Panc1 (cell line): ENCODE measurements around the gene HSPA4. TPM values are rescaled to one million over a fixed set of nuclear protein-coding genes. Genes with fewer than 3 reads are reported as not detected.
"Not testable (repeated sequence)": the region's sequence is repeated elsewhere in the genome, so short reads cannot be mapped to it uniquely, and the experiment has no call there.

Source experiments
- ATAC-seq: fragments of 200-7000 bp; cut with Tn5 transposase; 2 replicates; pipeline ENCODE4 v1.9.1; 2020; ENCODE audit warnings: mild to moderate bottlenecking, moderate library complexity
- Bru-seq: library from RNA; stranded (reverse); fragments of 400-500 nt; gene quantifications from one replicate; lab custom pipeline; 2021; lab: Mats Ljungman, UMichigan
- BruChase-seq, 2 experiments: library from RNA; stranded (reverse); fragments of 400-500 nt; gene quantifications; one replicate each; lab custom pipeline; 2021; lab: Mats Ljungman, UMichigan
- BruUV-seq: library from RNA; stranded (reverse); fragments of 400-500 nt; replicated peaks from 2 replicates; lab custom pipeline; 2021; lab: Mats Ljungman, UMichigan
- CTCF ChIA-PET: fragments of 300-600 bp; sonication (Branson Sonifier 250); formaldehyde crosslinking; loops from one replicate; lab custom pipeline; 2022; ENCODE audit warnings: antibody characterized with exemption; lab: Charles Lee
- POLR2A ChIA-PET: fragments of 300-600 bp; sonication (Branson Sonifier 250); formaldehyde crosslinking; loops from one replicate; lab custom pipeline; 2022; ENCODE audit warnings: antibody characterized with exemption; lab: Charles Lee
- DNase-seq: peaks from one replicate; pipeline ENCODE4 v3.0.0-alpha.2; 2010; ENCODE audit warnings: low read depth, low spot score
- H3K27ac ChIP-seq: 2 replicates; pipeline ENCODE4 v1.5.1; 2011; ENCODE audit warnings: mild to moderate bottlenecking, low read length, inconsistent platforms
- H3K27me3 ChIP-seq: fragments of 200-500 bp; sonication (Bioruptor generic); 2 replicates; pipeline ENCODE4 v1.6.0; 2014; ENCODE audit warnings: low read length, inconsistent platforms; ENCODE audit not compliant: control insufficient read depth, insufficient read depth
- H3K36me3 ChIP-seq: fragments of 200-500 bp; sonication (Bioruptor generic); 2 replicates; pipeline ENCODE4 v1.5.1; 2014; ENCODE audit warnings: inconsistent platforms, mild to moderate bottlenecking, low read length, moderate library complexity; ENCODE audit not compliant: control insufficient read depth, insufficient read depth
- H3K4me1 ChIP-seq: 2 replicates; pipeline ENCODE4 v1.5.1; 2011; ENCODE audit warnings: inconsistent platforms, mild to moderate bottlenecking, low read length, moderate library complexity; ENCODE audit not compliant: control insufficient read depth, insufficient read depth
- H3K4me3 ChIP-seq, 2 experiments: 2 replicates each; pipeline ENCODE4 v1.5.1; 2011 to 2012; ENCODE audit warnings: low read depth in 2 of 2, low read length in 2 of 2, mild to moderate bottlenecking in 2 of 2, inconsistent platforms in 1 of 2, moderate library complexity in 1 of 2
- H3K9me3 ChIP-seq: fragments of 200-500 bp; sonication (Bioruptor generic); 2 replicates; pipeline ENCODE4 v1.5.1; 2014; ENCODE audit warnings: low read depth, mild to moderate bottlenecking, inconsistent platforms, low read length, moderate library complexity; ENCODE audit not compliant: control insufficient read depth, insufficient read depth
- POLR2AphosphoS5 ChIP-seq: IDR thresholded peaks from 2 replicates; pipeline ENCODE4 v1.6.1; 2012; ENCODE audit warnings: mild to moderate bottlenecking, low read depth, low read length, moderate library complexity
- SIN3A ChIP-seq: IDR thresholded peaks from 2 replicates; pipeline ENCODE4 v1.6.1; 2012; ENCODE audit warnings: low read depth, mild to moderate bottlenecking, low read length, moderate library complexity, borderline replicate concordance; ENCODE audit not compliant: insufficient read depth
- TCF7L2 ChIP-seq: IDR thresholded peaks from 2 replicates; pipeline ENCODE4 v1.6.1; 2011; ENCODE audit warnings: mild to moderate bottlenecking, low read depth, low read length, inconsistent platforms
- in situ Hi-C: cut with HindIII; loops from 2 replicates; pipeline ENCODE4 v1.10.0; 2016; ENCODE audit warnings: low sequenced_read_pairs, low pct_unique_long_range_greater_than_20kb
- intact Hi-C: fragments of 100-400 bp; cut with micrococcal nuclease; formaldehyde crosslinking; loops from one replicate; pipeline ENCODE4 v1.10.0; 2022; ENCODE audit not compliant: unreplicated experiment
- long read RNA-seq: library from polyadenylated mRNA; unstranded; transcript quantifications from one replicate; pipeline ENCODE4 v2.0.0, GENCODE V29; 2021; ENCODE audit not compliant: unreplicated experiment
- polyA plus RNA-seq: library from polyadenylated mRNA; unstranded; fragments of >200 nt; gene quantifications from one replicate; pipeline ENCODE4 v1.2.1, GENCODE V29; 2012; ENCODE audit warnings: missing spikeins; ENCODE audit not compliant: insufficient read length
- total RNA-seq: library from RNA; stranded (reverse); gene quantifications from one replicate; pipeline ENCODE4 v1.2.1, GENCODE V29; 2021; ENCODE audit not compliant: unreplicated experiment
- TF ChIP-seq, protein P1 (sequence below), 2 experiments: IDR thresholded peaks; 2 replicates each; pipeline ENCODE4 v1.6.1; 2011 to 2012; ENCODE audit warnings: low read depth in 2 of 2, control low read depth in 1 of 2, low read length in 1 of 2, mild to moderate bottlenecking in 1 of 2, moderate library complexity in 1 of 2; ENCODE audit not compliant: insufficient read depth in 1 of 2
- TF ChIP-seq, protein P2 (sequence below): fragments of 450-650 bp; IDR thresholded peaks from 2 replicates; pipeline ENCODE4 v1.5.1; 2017; ENCODE audit warnings: mild to moderate bottlenecking

Gene HSPA4
- total RNA-seq (247 TPM), Bru-seq, nascent RNA (percentile 95 among the genes with signal in this experiment), BruChase-seq, experiment 1, labeled RNA remaining after a 2-hour chase (percentile 95 among the genes with signal in this experiment), BruChase-seq, experiment 2, labeled RNA remaining after a 6-hour chase (percentile 98 among the genes with signal in this experiment)
- 134 TPM for polyA plus RNA-seq
- long read RNA-seq, full-length matches to known transcripts, result 421 of 584 reads
- long read RNA-seq, partial matches to known transcripts, result 121 of 584 reads
- long read RNA-seq, other reads (novel, unspliced or antisense), result 42 of 584 reads

DNA sequence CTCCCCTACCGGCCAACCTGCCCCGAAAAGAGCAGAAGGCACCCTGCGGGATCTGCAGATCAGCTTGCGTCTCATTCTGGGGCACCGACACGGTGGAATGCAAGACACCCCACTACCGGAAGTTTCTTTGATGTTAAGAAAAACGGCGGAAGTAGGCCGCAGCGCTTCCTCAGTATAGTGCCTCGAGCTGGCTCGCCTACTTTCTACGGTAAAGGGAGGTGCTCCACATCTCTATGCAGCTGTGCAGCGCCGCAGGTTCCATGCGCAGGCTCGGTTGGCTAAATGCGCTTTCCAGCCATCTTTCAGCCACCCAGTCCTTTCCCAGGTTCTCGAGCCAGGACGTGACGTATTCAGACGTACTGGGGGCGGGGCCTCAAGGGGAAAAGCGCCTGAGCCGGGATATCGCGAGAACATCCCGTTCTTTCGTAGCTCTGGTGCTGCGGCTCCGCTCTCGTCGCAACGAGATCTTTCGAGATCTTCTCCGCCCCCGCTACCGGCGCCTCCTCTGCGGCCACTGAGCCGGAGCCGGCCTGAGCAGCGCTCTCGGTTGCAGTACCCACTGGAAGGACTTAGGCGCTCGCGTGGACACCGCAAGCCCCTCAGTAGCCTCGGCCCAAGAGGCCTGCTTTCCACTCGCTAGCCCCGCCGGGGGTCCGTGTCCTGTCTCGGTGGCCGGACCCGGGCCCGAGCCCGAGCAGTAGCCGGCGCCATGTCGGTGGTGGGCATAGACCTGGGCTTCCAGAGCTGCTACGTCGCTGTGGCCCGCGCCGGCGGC lies at the start of gene HSPA4:
TSS of gene HSPA4 (plus strand) at position 472 of the 775 bp plus-strand sequence. CDS start at position 710, 238 bp downstream.
- Histone ChIP-seq H3K36me3 (peaks cover 8% of the 10 kb centered on the region; the same call in 1 of the 2 replicates), H3K9me3 (no peaks in the 10 kb centered on the region), H3K4me1 (peaks cover 47% of the 10 kb centered on the region), H3K27ac (peak within 1 kb of the TSS; percentile 99), H3K27me3 (no peaks in the 10 kb centered on the region), H3K4me3 (peak within 1 kb of the TSS; percentile 94 to 96)
- DNase-seq, result peak; percentile 95
- POLR2A ChIA-PET, result interaction anchor here (0.7 to 1.1 kb wide), 2 partner anchors 9 to 21 kb away, joined by 4 read pairs; no protein-coding TSS in a partner anchor
- intact Hi-C loops, result loop anchor here (5.0 kb wide), 1 partner anchor 89 kb away; the partner anchor contains the start of gene AFF4
- in situ Hi-C loops, result no loop called here
- ATAC-seq, result peak; percentile 88
- no TSS peak for BruUV-seq
- CTCF ChIA-PET, result no interaction called here
- TF ChIP-seq POLR2AphosphoS5, result peak; percentile 82
- peak; percentile 73; the same call in 1 of the 2 replicates for TF ChIP-seq SIN3A
- TF ChIP-seq, protein P1, sequence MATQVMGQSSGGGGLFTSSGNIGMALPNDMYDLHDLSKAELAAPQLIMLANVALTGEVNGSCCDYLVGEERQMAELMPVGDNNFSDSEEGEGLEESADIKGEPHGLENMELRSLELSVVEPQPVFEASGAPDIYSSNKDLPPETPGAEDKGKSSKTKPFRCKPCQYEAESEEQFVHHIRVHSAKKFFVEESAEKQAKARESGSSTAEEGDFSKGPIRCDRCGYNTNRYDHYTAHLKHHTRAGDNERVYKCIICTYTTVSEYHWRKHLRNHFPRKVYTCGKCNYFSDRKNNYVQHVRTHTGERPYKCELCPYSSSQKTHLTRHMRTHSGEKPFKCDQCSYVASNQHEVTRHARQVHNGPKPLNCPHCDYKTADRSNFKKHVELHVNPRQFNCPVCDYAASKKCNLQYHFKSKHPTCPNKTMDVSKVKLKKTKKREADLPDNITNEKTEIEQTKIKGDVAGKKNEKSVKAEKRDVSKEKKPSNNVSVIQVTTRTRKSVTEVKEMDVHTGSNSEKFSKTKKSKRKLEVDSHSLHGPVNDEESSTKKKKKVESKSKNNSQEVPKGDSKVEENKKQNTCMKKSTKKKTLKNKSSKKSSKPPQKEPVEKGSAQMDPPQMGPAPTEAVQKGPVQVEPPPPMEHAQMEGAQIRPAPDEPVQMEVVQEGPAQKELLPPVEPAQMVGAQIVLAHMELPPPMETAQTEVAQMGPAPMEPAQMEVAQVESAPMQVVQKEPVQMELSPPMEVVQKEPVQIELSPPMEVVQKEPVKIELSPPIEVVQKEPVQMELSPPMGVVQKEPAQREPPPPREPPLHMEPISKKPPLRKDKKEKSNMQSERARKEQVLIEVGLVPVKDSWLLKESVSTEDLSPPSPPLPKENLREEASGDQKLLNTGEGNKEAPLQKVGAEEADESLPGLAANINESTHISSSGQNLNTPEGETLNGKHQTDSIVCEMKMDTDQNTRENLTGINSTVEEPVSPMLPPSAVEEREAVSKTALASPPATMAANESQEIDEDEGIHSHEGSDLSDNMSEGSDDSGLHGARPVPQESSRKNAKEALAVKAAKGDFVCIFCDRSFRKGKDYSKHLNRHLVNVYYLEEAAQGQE (IDR thresholded peaks at IDR 0.05; ENCODE audit: insufficient read depth in 1 of 2, low read depth in 2 of 2, low read length in 1 of 2), result no peak
- TF ChIP-seq, protein P2, sequence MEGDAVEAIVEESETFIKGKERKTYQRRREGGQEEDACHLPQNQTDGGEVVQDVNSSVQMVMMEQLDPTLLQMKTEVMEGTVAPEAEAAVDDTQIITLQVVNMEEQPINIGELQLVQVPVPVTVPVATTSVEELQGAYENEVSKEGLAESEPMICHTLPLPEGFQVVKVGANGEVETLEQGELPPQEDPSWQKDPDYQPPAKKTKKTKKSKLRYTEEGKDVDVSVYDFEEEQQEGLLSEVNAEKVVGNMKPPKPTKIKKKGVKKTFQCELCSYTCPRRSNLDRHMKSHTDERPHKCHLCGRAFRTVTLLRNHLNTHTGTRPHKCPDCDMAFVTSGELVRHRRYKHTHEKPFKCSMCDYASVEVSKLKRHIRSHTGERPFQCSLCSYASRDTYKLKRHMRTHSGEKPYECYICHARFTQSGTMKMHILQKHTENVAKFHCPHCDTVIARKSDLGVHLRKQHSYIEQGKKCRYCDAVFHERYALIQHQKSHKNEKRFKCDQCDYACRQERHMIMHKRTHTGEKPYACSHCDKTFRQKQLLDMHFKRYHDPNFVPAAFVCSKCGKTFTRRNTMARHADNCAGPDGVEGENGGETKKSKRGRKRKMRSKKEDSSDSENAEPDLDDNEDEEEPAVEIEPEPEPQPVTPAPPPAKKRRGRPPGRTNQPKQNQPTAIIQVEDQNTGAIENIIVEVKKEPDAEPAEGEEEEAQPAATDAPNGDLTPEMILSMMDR, result no peak
- TF ChIP-seq TCF7L2, result peak; percentile 99

DNA sequence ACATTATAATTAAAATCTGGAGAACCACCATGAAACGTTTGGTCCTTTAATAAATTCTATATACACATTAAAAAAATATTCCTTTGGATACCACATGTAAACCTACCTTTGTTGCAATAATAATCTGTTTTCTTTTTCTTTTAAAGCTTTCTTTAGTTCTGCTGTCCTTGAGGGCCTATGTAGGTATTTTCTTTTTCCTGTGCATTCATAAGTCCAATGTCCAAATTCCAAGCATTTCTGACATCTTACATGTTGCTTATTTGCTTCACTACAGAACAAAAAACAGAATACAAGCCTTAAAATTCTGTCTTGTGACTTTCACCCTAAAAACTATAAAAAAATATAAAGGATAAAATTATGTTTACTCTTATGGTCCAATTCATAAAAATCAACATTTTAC lies 45.2 kb upstream of the HSPA4 start:
- in situ Hi-C loops, result no loop called here
- no peaks in the 10 kb centered on the region for H3K9me3 ChIP-seq
- H3K27ac ChIP-seq, result no peak overlapping the region
- DNase-seq, result no peak
- H3K4me3 ChIP-seq, result no peak overlapping the region
- ATAC-seq, result no peak
- CTCF ChIA-PET, result no interaction called here
- intact Hi-C loops, result no loop called here
- POLR2A ChIA-PET, result interaction anchor here (0.7 kb wide), 1 partner anchor 36 kb away, joined by 3 read pairs; no protein-coding TSS in a partner anchor
- BruUV-seq, result no TSS peak
- TF ChIP-seq, protein P2, result no peak
- TF ChIP-seq, protein P1 (IDR thresholded peaks at IDR 0.05; ENCODE audit: insufficient read depth in 1 of 2, low read depth in 2 of 2, low read length in 1 of 2), result no peak
- TF ChIP-seq SIN3A (no peak), POLR2AphosphoS5 (no peak), TCF7L2 (no peak)
- no peaks in the 10 kb centered on the region for H3K36me3 ChIP-seq
- H3K4me1 ChIP-seq, result no peaks in the 10 kb centered on the region
- H3K27me3 ChIP-seq, result no peaks in the 10 kb centered on the region

DNA sequence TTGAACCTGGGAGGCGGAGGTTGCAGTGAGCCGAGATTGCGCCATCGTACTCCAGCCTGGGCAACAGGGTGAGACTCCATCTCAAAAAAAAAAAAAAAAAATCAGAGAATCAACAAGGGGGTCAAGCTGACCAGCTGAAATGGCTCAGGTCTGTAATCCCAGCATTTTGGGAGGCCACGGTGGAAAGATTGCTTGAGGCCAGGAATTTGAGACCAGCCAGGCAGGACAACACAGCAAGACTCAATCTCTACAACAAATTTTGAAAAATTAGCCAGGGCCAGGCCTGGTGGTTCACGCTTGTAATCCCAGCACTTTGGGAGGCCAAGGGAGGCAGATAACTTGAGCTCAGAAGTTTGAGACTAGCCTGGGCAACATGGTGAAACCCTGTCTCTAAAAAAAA lies 43.4 kb upstream of the HSPA4 start:
- H3K4me1 ChIP-seq, H3K36me3 ChIP-seq, DNase-seq, POLR2A ChIA-PET, intact Hi-C loops, ATAC-seq, H3K27me3 ChIP-seq, H3K4me3 ChIP-seq, BruUV-seq, H3K27ac ChIP-seq, CTCF ChIA-PET, in situ Hi-C loops, H3K9me3 ChIP-seq: not testable (repeated sequence)
